Left renal cortex interstitium (tissue), 4 donors: ENCODE data around the gene LGALS9C. TPM values are rescaled to one million over a fixed set of nuclear protein-coding genes. Genes with fewer than 3 reads are reported as not detected.
"Not testable (repeated sequence)": the region's sequence is repeated elsewhere in the genome, so short reads cannot be mapped to it uniquely, and the experiment has no call there.

ENCODE experiments used
- DNase-seq, 4 donors: peaks; one replicate each; pipeline ENCODE4 v3.0.0-alpha.2; 2013; ENCODE audit warnings: low read depth in 4 of 4, low spot score in 2 of 4, missing footprints in 1 of 4
- polyA plus RNA-seq, 4 donors: library from polyadenylated mRNA; unstranded; fragments of 120-200 nt; gene quantifications; one replicate each; pipeline ENCODE4 v1.2.1, GENCODE V29; 2013; ENCODE audit not compliant: insufficient read length in 4 of 4

The LGALS9C gene
- polyA plus RNA-seq, 4 donors = not detected

DNA sequence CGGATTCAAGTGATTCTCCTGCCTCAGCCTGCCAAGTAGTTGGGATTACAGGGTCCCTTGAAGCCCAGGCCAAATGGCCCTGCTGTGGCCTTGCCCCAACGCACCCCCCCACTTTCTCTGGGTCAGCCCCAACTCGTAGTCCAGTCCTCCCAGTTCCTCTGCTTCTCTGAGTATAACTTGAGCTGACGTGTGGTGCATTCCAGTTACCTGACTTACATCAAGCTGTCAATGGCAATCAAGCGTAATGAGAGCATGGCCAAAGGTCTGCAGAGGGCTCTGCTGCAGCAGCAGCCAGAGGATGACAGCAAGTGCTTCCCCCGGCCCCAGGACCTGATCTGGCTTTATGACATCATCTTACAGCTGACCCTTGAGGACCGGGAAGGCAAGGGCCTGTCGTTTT lies 50.8 kb downstream of the LGALS9C start:
- not testable (repeated sequence) for DNase-seq

DNA sequence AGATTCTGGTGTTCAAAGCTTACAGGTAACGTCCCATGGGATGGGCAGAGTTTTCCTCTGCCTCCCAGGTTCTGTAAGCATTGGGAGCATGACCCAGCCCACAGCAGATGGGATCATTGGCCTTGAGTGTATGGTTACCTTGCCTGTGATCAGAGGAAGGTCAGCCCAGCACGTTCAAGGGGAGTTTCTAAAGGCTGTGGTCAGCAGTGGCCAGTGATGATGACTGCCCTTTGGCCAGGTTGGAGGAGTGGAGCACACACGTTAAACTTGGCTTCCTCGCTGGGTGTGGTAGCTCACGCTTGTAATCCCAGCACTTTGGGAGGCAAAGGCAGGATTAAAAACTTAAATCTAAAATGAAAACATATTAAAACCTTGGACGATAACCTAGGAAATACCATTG lies 51.8 kb downstream of the LGALS9C start:
- not testable (repeated sequence) for DNase-seq

DNA sequence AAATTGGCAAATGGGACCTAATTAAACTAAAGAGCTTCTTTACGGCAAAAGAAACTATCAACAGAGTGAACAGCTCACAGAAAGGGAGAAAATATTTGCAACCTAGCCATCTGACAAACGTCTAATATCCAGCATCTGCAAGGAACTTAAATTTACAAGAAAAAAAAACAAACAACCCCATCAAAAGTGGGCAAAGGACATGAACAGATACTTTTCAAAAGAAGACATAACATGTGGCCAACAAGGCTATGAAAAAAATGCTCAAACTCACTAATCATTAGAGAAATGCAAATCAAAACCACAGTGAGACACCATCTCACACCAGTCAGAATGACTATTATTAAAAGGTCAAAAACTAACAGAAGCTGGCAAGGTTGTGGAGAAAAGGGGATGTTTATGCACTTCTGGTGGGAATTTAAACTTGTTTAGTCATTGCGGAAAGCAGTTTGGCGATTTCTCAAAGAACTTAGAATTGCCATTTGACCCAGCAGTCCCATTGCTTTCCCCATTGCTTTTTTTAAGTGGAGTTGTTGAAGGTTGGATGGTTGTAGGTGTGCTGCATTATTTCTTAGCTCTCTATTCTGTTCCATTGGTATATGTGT lies 52.4 kb downstream of the LGALS9C start:
- DNase-seq = not testable (repeated sequence)

DNA sequence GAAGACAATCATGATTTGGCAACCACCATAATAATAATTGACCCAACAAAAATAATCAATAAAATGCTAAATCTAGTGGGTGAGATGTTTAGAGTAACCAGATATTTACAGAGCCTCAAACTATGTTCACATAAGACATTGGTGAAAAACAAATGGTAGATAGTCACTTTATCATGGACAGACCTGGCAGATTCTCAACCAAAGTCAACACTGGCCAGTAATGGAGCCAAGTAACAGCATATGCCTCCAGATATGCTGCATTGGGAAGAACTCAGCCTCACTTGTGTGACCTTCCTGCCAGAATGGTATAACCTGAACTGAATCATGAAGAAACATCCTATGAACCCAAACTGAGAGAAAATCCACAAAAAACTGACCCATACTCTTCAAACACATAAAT lies 53.8 kb downstream of the LGALS9C start:
- not testable (repeated sequence) for DNase-seq

DNA sequence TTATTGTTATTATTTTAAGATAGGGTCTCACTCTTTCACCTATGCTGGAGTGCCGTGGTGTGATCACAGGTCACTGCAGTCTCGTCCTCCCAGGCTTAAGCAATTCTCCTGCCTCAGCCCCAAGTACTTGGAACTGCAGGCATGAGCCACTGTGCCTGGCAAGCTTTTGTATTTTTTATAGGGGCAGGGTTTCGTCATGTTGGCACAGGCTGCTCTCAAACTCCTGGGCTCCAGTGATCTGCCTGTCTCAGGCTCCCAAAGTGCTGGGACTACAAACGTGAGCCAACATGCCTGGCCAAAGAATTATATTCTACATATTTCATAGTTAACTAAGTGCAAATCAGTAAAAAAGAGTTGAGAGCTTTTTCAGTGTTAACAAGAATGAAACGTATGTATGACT lies 65.6 kb downstream of the LGALS9C start:
- DNase-seq = not testable (repeated sequence)

DNA sequence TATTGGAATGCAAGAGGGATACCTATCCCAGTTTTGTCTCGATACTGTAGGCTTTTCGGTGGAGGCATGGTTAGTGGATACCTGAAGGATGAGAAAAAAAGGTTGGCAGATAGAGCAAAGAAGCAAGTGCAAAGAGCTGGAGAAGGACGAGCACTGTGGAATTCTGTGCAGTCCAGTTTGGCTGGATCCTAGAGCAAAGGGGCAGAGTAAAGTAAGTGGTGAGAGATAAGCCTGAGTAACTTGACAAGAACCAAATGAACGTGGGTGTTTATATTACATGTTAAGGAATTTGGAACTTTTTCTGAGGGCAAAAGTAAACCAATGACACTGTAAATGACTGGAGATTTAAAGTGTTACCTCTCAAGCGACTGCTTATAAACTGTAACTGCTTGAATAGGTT lies 66.3 kb downstream of the LGALS9C start:
- not testable (repeated sequence) for DNase-seq

Other genes starting within 250 kb of the LGALS9C start
- 100 to 1,000 TPM; 131 to 159 (median 140) TPM for gene FLII, start 218.1 kb upstream of the LGALS9C start, polyA plus RNA-seq
- 10 to 100 TPM; 14.7 to 22.5 (median 18.9) TPM for gene MIEF2, start 216.1 kb upstream of the LGALS9C start, polyA plus RNA-seq
- 10 to 100 TPM; 38.1 to 60.8 (median 45.2) TPM for gene TOP3A, start 161.8 kb upstream of the LGALS9C start, polyA plus RNA-seq
- 10 to 100 TPM; 14.4 to 18.5 (median 15.8) TPM for gene SMCR8, start 161.5 kb upstream of the LGALS9C start, polyA plus RNA-seq
- 10 to 100 TPM; 52.5 to 64.1 (median 58.9) TPM for gene SHMT1, start 113.2 kb upstream of the LGALS9C start, polyA plus RNA-seq
- gene EVPLL, start 99.0 kb upstream of the LGALS9C start, polyA plus RNA-seq = under 1 TPM in 3 of 4 donors, not detected in 1; 0.74 to 0.97 (median 0.83) TPM
- gene TBC1D28, start 167.6 kb downstream of the LGALS9C start, polyA plus RNA-seq = not detected
- 1 to 10 TPM; 3.8 to 8.1 (median 4.7) TPM for gene FOXO3B, start 205.5 kb downstream of the LGALS9C start, polyA plus RNA-seq